Ectodermal cell (in vitro differentiated cells): Measurements from ENCODE around the gene MOB3B.
"Not testable (repeated sequence)": the region's sequence is repeated elsewhere in the genome, so short reads cannot be mapped to it uniquely, and the experiment has no call there.

Source experiments
- H3K27ac ChIP-seq: 2 replicates; pipeline ENCODE4 v1.7.0; 2013; ENCODE audit warnings: mild to moderate bottlenecking, low read depth, low read length; ENCODE audit not compliant: insufficient read depth, poor library complexity, severe bottlenecking
- H3K27me3 ChIP-seq: 2 replicates; pipeline ENCODE4 v1.7.0; 2013; ENCODE audit warnings: mild to moderate bottlenecking, low read length; ENCODE audit not compliant: insufficient read depth, control insufficient read depth, poor library complexity, severe bottlenecking
- H3K36me3 ChIP-seq: one replicate; pipeline ENCODE4 v1.7.0; 2013; ENCODE audit warnings: low read length; ENCODE audit not compliant: control insufficient read depth, insufficient read depth
- H3K4me1 ChIP-seq: one replicate; pipeline ENCODE4 v1.7.0; 2013; ENCODE audit warnings: low read length; ENCODE audit not compliant: control insufficient read depth, insufficient read depth
- H3K4me3 ChIP-seq: 2 replicates; pipeline ENCODE4 v1.7.0; 2013; ENCODE audit warnings: low read depth, low read length, control low read depth; ENCODE audit not compliant: insufficient read depth
- H3K9me3 ChIP-seq: 2 replicates; pipeline ENCODE4 v1.7.0; 2013; ENCODE audit warnings: mild to moderate bottlenecking, low read length, moderate library complexity; ENCODE audit not compliant: control insufficient read depth
- WGBS, 2 experiments: methylation state at CpG; one replicate each; pipeline ENCODE4 v1.1.7; 2013; ENCODE audit warnings: missing lambda C conversion rate in 2 of 2; 5-methylcytosine and 5-hydroxymethylcytosine counted together

Gene MOB3B

DNA sequence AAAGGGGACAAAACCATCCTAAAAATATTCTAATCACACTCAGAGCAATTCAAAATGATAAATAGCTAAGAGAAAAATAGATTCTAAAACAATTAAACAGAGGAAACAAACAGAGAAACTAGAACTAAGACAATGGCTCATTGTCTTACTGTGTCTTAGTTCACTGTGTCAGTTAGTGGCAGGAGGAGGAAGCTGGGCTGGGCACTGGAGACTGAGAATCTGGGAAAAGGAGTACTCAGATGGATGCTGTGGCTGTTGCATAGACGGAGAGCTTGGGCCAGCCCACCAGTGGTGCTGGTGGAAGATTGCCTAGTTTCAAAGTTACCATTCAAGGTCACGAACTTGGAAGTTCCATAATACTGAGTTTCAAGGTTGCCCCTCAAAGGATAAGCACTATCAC, 100.2 kb downstream of the MOB3B start:
- no peaks in the 10 kb centered on the region for H3K27me3 ChIP-seq
- H3K4me3 ChIP-seq: no peak overlapping the region
- no peaks in the 10 kb centered on the region for H3K9me3 ChIP-seq
- no peaks in the 10 kb centered on the region for H3K36me3 ChIP-seq
- WGBS, 2 experiments: 96 to 98% methylated on average over 2 of the region's 2 CpGs
- H3K27ac ChIP-seq: no peak overlapping the region
- peaks cover 19% of the 10 kb centered on the region for H3K4me1 ChIP-seq

DNA sequence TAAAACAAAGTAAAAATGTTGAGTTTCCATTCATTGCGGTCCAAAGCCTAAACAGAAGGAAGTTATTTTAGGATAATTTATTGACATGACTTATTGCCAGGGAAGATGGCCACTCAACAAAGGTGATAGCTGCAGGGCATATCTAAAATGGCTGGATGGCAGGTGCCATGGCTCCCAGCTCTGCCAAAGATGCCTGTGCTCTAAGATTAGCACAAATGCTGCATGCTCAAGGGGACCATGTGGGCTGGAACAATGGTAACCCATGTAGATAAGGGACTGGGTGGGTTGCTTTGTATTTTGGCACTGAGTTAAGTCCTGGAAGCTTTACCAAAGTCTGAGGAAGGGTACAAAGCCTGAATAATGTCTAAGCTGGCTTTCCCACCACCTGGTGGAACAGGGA, 101.1 kb downstream of the MOB3B start:
- Histone ChIP-seq H3K27me3 (no peaks in the 10 kb centered on the region), H3K36me3 (no peaks in the 10 kb centered on the region), H3K4me1 (peaks cover 19% of the 10 kb centered on the region), H3K4me3 (no peak overlapping the region), H3K27ac (no peak overlapping the region), H3K9me3 (no peaks in the 10 kb centered on the region)
- 90 to 99% methylated on average over 1 of the region's 1 CpG for WGBS, 2 experiments

DNA sequence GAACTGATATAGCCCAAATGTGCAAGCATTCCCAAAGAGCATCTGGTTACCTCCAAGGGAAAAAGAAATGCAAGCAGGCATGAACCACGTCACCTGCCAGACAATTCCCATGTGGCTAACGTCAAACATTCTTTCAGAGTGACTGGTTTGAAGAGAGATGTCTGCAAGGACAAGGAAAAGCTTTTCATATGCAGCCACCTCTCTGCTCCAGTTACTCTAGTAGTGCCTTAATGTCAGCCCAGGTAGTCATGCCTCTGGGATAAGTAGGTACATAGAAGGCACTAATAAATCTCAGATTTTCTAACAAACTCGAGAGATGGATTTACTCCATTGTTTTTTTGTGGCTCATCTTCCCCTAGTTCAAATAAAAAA, 102.4 kb downstream of the MOB3B start:
- WGBS, 2 experiments: 85 to 87% methylated on average over 3 of the region's 3 CpGs
- H3K4me3 ChIP-seq: no peak overlapping the region
- H3K36me3 ChIP-seq: no peaks in the 10 kb centered on the region
- H3K27me3 ChIP-seq: no peaks in the 10 kb centered on the region
- H3K27ac ChIP-seq: no peak overlapping the region
- H3K4me1 ChIP-seq: peaks cover 19% of the 10 kb centered on the region
- no peaks in the 10 kb centered on the region for H3K9me3 ChIP-seq

DNA sequence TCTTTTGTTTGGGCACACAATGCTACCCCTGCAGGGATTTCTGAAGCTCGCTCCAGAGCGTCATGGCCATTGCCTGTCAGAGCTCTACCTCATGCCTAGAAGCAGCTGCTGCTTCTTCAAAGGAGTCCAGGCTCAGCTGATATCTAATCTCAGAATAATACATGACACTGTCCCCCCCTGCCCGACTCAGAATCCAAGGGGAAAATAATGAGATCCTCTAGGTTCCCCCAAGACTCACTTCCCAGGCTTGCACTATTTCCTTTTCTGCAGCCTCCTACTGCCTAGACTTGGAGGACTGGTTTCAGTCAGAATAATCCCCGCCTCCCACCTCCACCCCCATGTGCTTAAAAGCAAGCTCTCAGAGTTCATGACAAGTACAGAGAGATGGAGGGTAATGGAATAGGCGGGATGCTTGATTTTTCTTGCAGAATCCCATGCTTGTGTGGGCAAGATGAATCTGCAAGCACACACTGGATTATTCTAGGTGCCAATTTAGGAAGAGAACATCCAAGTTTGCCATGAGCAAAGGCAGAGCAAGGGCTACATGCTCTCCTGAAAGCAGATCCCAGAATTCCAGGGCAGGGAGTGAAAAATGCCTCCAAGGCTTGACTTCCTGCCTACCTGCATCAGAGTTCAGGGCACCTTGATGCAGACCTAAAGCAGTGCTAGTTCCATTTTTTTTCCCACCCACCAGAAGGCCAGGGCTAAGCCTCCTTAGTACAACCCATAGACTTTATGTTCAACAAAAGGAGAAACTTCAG, 102.9 kb downstream of the MOB3B start:
- no peak overlapping the region for H3K4me3 ChIP-seq
- H3K36me3 ChIP-seq: no peaks in the 10 kb centered on the region
- 52 to 60% methylated on average over 4 to 5 of the region's 5 CpGs for WGBS, 2 experiments
- H3K4me1 ChIP-seq: peaks cover 19% of the 10 kb centered on the region
- no peaks in the 10 kb centered on the region for H3K9me3 ChIP-seq
- no peaks in the 10 kb centered on the region for H3K27me3 ChIP-seq
- H3K27ac ChIP-seq: no peak overlapping the region

DNA sequence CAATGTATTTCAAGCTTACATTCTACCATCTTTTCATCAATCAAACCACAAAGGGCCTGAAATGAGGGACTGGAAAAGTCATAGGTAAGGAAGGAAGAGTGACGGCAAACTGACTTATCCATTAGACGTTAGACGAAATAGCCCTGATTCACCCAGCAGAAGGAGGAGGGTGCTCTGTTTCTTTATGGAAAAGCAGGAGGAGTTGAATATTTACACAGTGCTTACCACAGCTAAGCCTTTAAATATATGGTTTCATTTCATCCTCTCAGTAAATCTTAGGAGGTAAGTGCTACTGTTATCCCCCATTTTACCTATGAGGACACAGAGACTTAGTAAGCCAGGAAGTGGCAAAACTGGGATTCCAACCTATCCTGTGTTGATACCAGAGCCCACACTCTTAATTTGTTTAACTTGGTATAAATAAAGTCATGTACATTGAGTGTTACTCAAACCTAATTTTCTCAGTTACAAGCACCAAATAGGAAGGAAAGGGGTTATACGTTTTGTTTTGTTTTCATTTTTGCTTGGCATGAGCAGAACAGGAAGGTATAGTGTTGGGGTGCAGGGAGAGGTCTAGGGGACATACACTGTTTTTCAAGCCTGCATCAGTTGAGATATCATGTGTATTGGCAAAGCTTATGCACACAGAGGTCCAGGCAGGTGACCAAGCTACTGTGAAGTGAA, 103.6 kb downstream of the MOB3B start:
- no peaks in the 10 kb centered on the region for H3K9me3 ChIP-seq
- H3K27me3 ChIP-seq: no peaks in the 10 kb centered on the region
- WGBS, 2 experiments: 77 to 83% methylated on average over 4 of the region's 4 CpGs
- H3K27ac ChIP-seq: no peak overlapping the region
- H3K4me3 ChIP-seq: no peak overlapping the region
- peaks cover 12% of the 10 kb centered on the region for H3K4me1 ChIP-seq
- H3K36me3 ChIP-seq: no peaks in the 10 kb centered on the region

DNA sequence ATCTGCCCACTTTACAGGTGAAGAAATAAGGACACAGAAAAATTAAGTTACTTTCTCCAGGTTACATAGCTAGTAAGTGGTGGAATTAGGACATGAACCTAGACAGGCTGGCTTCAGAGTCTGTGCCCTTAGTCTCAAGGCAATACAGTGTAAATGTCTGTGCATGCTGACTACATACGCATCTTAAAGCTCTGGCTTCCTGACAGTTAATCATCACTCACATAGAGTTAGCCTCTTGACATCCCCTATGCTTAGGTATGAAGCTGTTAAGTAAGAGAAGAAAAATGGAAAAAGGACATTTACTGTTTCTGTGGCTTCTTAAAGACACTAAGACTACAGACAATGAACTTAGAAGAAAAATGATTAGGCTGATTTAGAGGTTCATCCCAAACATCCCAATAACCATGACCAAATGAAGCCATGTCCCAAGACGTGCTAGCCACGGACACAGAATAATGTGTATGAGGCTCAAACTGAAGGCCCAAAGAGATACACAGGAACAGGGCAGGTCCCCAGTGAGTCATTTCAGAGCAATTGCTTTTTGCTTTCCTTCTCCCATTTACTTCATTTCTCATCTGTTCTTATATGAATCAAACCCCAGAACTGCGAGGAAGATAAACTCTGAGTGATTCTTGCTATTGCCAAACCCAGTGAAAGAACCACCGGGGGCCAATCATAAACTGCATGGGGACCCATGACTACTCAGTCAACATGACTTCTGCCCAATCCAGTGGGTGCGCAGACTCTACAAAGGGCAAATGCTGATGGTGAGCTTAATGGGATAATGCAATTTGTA, 105.5 kb downstream of the MOB3B start:
- Histone ChIP-seq H3K4me1 (peaks cover 5% of the 10 kb centered on the region), H3K4me3 (no peak overlapping the region), H3K27ac (no peak overlapping the region), H3K27me3 (no peaks in the 10 kb centered on the region), H3K9me3 (no peaks in the 10 kb centered on the region), H3K36me3 (no peaks in the 10 kb centered on the region)
- 95 to 98% methylated on average over 6 of the region's 6 CpGs for WGBS, 2 experiments

DNA sequence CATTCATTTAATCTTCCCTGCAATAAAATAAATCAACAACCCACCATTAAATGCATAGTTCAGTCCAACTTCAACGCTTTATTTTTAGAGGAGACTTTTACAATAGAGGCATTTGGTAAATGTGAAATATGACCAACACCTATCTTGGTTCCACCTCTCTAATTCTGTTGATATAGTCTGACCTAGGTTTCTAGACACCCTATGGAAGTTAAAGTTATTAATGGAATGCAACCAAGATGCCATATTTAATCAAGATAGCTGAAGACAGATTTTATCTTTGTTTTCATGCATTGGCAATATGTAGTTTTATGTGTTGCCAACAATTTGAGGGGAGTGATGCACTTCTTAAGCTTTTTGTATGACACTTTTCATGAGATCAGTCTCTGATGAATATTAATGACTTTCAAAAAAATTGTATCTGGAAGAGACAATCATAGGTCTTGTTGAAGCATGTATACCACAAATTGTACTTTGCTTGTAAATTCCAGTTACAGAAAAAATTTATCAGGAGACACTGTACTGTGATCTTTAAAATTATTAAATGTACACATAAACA, 107.3 kb downstream of the MOB3B start:
- Histone ChIP-seq H3K9me3 (no peaks in the 10 kb centered on the region), H3K4me3 (no peak overlapping the region)
- 60 to 80% methylated on average over 1 of the region's 1 CpG for WGBS, 2 experiments

DNA sequence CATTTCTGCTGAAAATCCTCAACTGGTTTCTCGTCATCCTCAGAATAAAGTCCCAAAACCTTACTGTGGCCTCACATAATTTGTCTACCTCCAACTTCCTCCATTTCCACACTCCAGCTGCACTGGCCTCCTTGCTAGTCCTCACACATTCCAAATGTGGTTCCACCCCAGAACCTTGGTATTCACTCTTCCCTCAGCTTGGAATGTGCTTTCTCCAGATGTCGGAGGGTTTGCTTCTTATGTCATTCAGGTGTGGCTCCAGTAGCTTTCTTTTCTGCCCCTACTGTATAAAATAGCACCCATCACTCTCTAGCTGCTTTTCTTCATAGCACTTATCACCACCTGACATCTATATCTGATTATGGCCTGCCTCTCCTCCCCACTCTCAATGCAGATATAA, 108.0 kb downstream of the MOB3B start:
- H3K27ac ChIP-seq: no peak overlapping the region
- H3K36me3 ChIP-seq: no peaks in the 10 kb centered on the region
- 86% methylated on average over 2 of the region's 2 CpGs for WGBS, 2 experiments
- no peaks in the 10 kb centered on the region for H3K9me3 ChIP-seq
- H3K4me1 ChIP-seq: peaks cover 5% of the 10 kb centered on the region
- no peaks in the 10 kb centered on the region for H3K27me3 ChIP-seq
- H3K4me3 ChIP-seq: no peak overlapping the region

More for the DNA sequence above, 107.3 kb downstream of the MOB3B start:
- Histone ChIP-seq H3K27ac (no peak overlapping the region), H3K36me3 (no peaks in the 10 kb centered on the region), H3K4me1 (peaks cover 5% of the 10 kb centered on the region), H3K27me3 (no peaks in the 10 kb centered on the region)

DNA sequence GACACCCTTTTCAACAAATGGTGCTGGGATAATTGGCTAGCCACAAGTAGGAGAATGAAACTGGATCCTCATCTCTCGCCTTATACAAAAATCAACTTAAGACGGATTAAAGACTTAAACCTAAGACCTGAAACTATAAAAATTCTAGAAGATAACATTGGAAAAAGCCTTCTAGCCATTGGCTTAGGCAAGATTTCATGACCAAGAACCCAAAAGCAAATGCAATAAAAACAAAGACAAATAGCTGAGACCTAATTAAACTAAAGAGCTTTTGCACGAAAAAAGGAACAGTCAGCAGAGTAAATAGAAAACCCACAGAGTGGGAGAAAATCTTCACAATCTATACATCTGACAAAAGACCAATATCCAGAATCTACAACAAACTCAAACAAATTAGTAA, 110.1 kb downstream of the MOB3B start:
- H3K36me3 ChIP-seq, H3K4me1 ChIP-seq, H3K27ac ChIP-seq, H3K4me3 ChIP-seq, H3K27me3 ChIP-seq, H3K9me3 ChIP-seq: not testable (repeated sequence)
- 84 to 91% methylated on average over 3 of the region's 3 CpGs for WGBS, 2 experiments

DNA sequence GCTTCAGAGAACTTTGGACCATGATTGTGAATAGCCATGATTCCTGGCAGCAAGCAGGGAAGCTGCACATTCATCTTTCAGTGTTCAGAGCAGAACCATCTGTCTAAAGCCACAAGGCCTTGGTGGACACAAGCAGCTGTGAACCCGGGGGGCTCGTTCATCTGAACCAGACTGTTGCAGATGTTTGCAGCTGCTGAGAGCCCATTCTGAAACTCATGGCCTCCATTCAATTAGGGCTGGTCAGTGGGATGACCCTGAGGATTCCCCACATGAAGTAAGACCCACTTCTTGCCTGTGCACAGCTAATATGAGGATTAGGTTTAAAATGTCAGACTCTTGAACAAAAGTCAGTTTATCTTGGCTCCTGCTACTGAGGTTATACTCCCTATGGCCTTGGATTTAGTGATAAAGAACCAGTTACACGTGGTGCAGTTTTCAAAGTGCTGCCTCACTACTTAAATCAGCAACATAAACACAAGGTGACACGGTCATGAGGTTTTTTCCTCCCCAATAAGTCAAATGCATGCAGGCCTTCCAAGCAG, 115.3 kb downstream of the MOB3B start:
- Histone ChIP-seq H3K27me3 (no peaks in the 10 kb centered on the region), H3K4me3 (no peak overlapping the region), H3K36me3 (no peaks in the 10 kb centered on the region), H3K4me1 (no peaks in the 10 kb centered on the region), H3K9me3 (no peaks in the 10 kb centered on the region), H3K27ac (no peak overlapping the region)
- 93 to 96% methylated on average over 4 of the region's 4 CpGs for WGBS, 2 experiments
